HCT116 (cell line): ENCODE results near the gene ZNF358. TPM values are rescaled to one million over a fixed set of nuclear protein-coding genes. Genes with fewer than 3 reads are reported as not detected.

Experiments used
- ATAC-seq: fragments of 200-7000 bp; cut with Tn5 transposase; 2 replicates; pipeline ENCODE4 v1.9.1; 2020; ENCODE audit warnings: mild to moderate bottlenecking, moderate library complexity
- BruUV-seq: library from RNA; stranded (reverse); fragments of 400-500 nt; replicated peaks from 2 replicates; lab custom pipeline; 2021; lab: Mats Ljungman, UMichigan
- CTCF ChIA-PET: fragments of 300-600 bp; sonication (Branson Sonifier 250); formaldehyde crosslinking; loops from one replicate; lab custom pipeline; 2021; ENCODE audit warnings: antibody characterized with exemption; lab: Charles Lee
- POLR2A ChIA-PET: fragments of 300-600, 350-600 bp; sonication (Branson Sonifier 250); formaldehyde crosslinking; loops from one replicate; lab custom pipeline; 2021; ENCODE audit warnings: antibody characterized with exemption; lab: Charles Lee
- RAD21 ChIA-PET, 2 experiments: fragments of 300-600 bp; sonication (Branson Sonifier 250); formaldehyde crosslinking; loops; one replicate each; lab custom pipeline; 2023; ENCODE audit warnings: low total read pairs in 2 of 2; ENCODE audit not compliant: uncharacterized antibody in 2 of 2, unreplicated experiment in 2 of 2, low non-redundant PET in 1 of 2; lab: Charles Lee
- DNase-seq: peaks from one replicate; pipeline ENCODE4 v3.0.0-alpha.2; 2010; ENCODE audit warnings: low read depth, low spot score
- H2AFZ ChIP-seq: fragments of 200-600 bp; shearing (Covaris generic), sonication (generic); 2 replicates; pipeline ENCODE4 v1.6.1; 2017; ENCODE audit warnings: low read depth, mixed run types, mixed read lengths, antibody characterized with exemption, low read length; ENCODE audit not compliant: poor library complexity, severe bottlenecking
- H3K27ac ChIP-seq: 2 replicates; pipeline ENCODE4 v1.5.1; 2012; ENCODE audit warnings: low read depth, low read length
- H3K27me3 ChIP-seq: fragments of 200-600 bp; sonication (generic); 2 replicates; pipeline ENCODE4 v1.6.1; 2016; ENCODE audit warnings: mixed run types, low read length, mixed read lengths; ENCODE audit not compliant: insufficient read depth
- H3K36me3 ChIP-seq, 2 experiments: fragments of 200-500 bp in 1 of 2; fragments of 200-600 bp in 1 of 2; sonication (Bioruptor generic) in 1 of 2; sonication (generic) in 1 of 2; 2 replicates each; pipeline versions ENCODE4 v1.5.1 to v1.6.1; 2014 to 2016; ENCODE audit warnings: low read length in 2 of 2, inconsistent platforms in 1 of 2, mixed read lengths in 1 of 2, mixed run types in 1 of 2; ENCODE audit not compliant: insufficient read depth in 2 of 2, control insufficient read depth in 1 of 2
- H3K4me1 ChIP-seq, 2 experiments: fragments of 200-600 bp in 1 of 2; sonication (generic) in 1 of 2; 2 replicates each; pipeline versions ENCODE4 v1.5.1 to v1.6.1; 2012 to 2017; ENCODE audit warnings: low read length in 2 of 2, inconsistent platforms in 1 of 2, mild to moderate bottlenecking in 1 of 2, mixed read lengths in 1 of 2, mixed run types in 1 of 2, moderate library complexity in 1 of 2; ENCODE audit not compliant: insufficient read depth in 2 of 2, control insufficient read depth in 1 of 2
- H3K4me2 ChIP-seq: fragments of 200-600 bp; sonication (generic); 2 replicates; pipeline ENCODE4 v1.6.1; 2017; ENCODE audit warnings: mixed run types, low read length, mixed read lengths
- H3K4me3 ChIP-seq, 2 experiments: fragments of 200-600 bp in 1 of 2; sonication (generic) in 1 of 2; replicated peaks in 1 of 2; 2 replicates each; pipeline ENCODE4 v1.5.1; 2011 to 2016; ENCODE audit warnings: low read length in 2 of 2, control low read depth in 1 of 2, low read depth in 1 of 2, mild to moderate bottlenecking in 1 of 2, mixed read lengths in 1 of 2, mixed run types in 1 of 2
- H3K79me2 ChIP-seq: fragments of 200-600 bp; sonication (generic); 2 replicates; pipeline ENCODE4 v1.6.1; 2017; ENCODE audit warnings: mild to moderate bottlenecking, mixed run types, low read length, moderate library complexity, mixed read lengths; ENCODE audit not compliant: insufficient read depth
- H3K9ac ChIP-seq: fragments of 200-600 bp; sonication (generic); 2 replicates; pipeline ENCODE4 v1.6.1; 2016; ENCODE audit warnings: low read length, mixed read lengths
- H3K9me2 ChIP-seq: fragments of 200-600 bp; sonication (generic), shearing (Covaris generic); 2 replicates; pipeline ENCODE4 v1.6.1; 2017; ENCODE audit warnings: mixed run types, mild to moderate bottlenecking, moderate library complexity; ENCODE audit not compliant: insufficient read depth
- H3K9me3 ChIP-seq, 2 experiments: fragments of 200-500 bp in 1 of 2; fragments of 200-600 bp in 1 of 2; sonication (Bioruptor generic) in 1 of 2; sonication (generic) in 1 of 2; 2 replicates each; pipeline ENCODE4 v1.6.1; 2014 to 2017; ENCODE audit warnings: low read length in 2 of 2, mixed read lengths in 2 of 2, inconsistent platforms in 1 of 2, low read depth in 1 of 2, mild to moderate bottlenecking in 1 of 2, mixed run types in 1 of 2, moderate library complexity in 1 of 2; ENCODE audit not compliant: control insufficient read depth in 1 of 2, insufficient read depth in 1 of 2
- H4K20me1 ChIP-seq: fragments of 200-600 bp; sonication (generic), shearing (Covaris generic); 2 replicates; pipeline ENCODE4 v1.6.1; 2017; ENCODE audit warnings: mixed run types, mild to moderate bottlenecking, moderate library complexity; ENCODE audit not compliant: insufficient read depth
- CBX3 ChIP-seq: IDR thresholded peaks from 2 replicates; pipeline ENCODE4 v1.6.1; 2012; ENCODE audit warnings: low read depth
- EGR1 ChIP-seq: IDR thresholded peaks from 2 replicates; pipeline ENCODE4 v1.6.1; 2012; ENCODE audit warnings: low read depth
- EZH2 ChIP-seq: fragments of 200-600 bp; sonication (generic); IDR thresholded peaks from 2 replicates; pipeline ENCODE4 v1.6.1; 2017; ENCODE audit warnings: antibody characterized with exemption, mixed run types
- EZH2phosphoT487 ChIP-seq: fragments of 200-600 bp; IDR thresholded peaks from 2 replicates; pipeline ENCODE4 v1.6.1; 2018; ENCODE audit warnings: antibody characterized with exemption, borderline replicate concordance
- FOSL1 ChIP-seq: IDR thresholded peaks from 2 replicates; pipeline ENCODE4 v1.6.1; 2012; ENCODE audit warnings: low read depth
- POLR2AphosphoS5 ChIP-seq: IDR thresholded peaks from 2 replicates; pipeline ENCODE4 v1.6.1; 2011; ENCODE audit warnings: mild to moderate bottlenecking, low read depth, low read length, moderate library complexity
- RAD21 ChIP-seq: IDR thresholded peaks from 2 replicates; pipeline ENCODE4 v1.6.1; 2012; ENCODE audit warnings: low read depth, mild to moderate bottlenecking
- SIN3A ChIP-seq: IDR thresholded peaks from 2 replicates; pipeline ENCODE4 v1.6.1; 2012; ENCODE audit warnings: low read depth
- SP1 ChIP-seq: IDR thresholded peaks from 2 replicates; pipeline ENCODE4 v1.6.1; 2012; ENCODE audit warnings: low read depth
- SRF ChIP-seq: IDR thresholded peaks from 2 replicates; pipeline ENCODE4 v1.6.1; 2012; ENCODE audit warnings: low read depth
- TCF7L2 ChIP-seq: IDR thresholded peaks from 2 replicates; pipeline ENCODE4 v1.7.0; 2011; ENCODE audit warnings: borderline replicate concordance, inconsistent platforms; ENCODE audit not compliant: insufficient read depth, insufficient read length; ENCODE audit errors: extremely low read depth
- YY1 ChIP-seq: IDR thresholded peaks from 2 replicates; pipeline ENCODE4 v1.6.1; 2011; ENCODE audit warnings: low read length, low read depth, moderate library complexity, mild to moderate bottlenecking; ENCODE audit not compliant: insufficient replicate concordance; ENCODE audit errors: extremely low read depth
- ZFX ChIP-seq: fragments of 450-650 bp; IDR thresholded peaks from 2 replicates; pipeline ENCODE4 v1.6.1; 2017
- intact Hi-C: fragments of 100-400 bp; cut with micrococcal nuclease; formaldehyde crosslinking; loops from 2 replicates; pipeline ENCODE4 v1.10.0; 2022
- total RNA-seq: library from RNA; stranded (reverse); gene quantifications from one replicate; pipeline ENCODE4 v1.2.1, GENCODE V29; 2021; ENCODE audit not compliant: unreplicated experiment
- TF ChIP-seq, protein P1 (sequence below): IDR thresholded peaks from 2 replicates; pipeline ENCODE4 v1.6.1; 2012
- TF ChIP-seq, protein P2 (sequence below): IDR thresholded peaks from 2 replicates; pipeline ENCODE4 v1.6.1; 2011; ENCODE audit warnings: mild to moderate bottlenecking, low read length, moderate library complexity; ENCODE audit not compliant: insufficient replicate concordance; ENCODE audit errors: extremely low read depth

Gene ZNF358
- total RNA-seq, 1 experiment from 2014 or later, result 20.7 TPM

DNA sequence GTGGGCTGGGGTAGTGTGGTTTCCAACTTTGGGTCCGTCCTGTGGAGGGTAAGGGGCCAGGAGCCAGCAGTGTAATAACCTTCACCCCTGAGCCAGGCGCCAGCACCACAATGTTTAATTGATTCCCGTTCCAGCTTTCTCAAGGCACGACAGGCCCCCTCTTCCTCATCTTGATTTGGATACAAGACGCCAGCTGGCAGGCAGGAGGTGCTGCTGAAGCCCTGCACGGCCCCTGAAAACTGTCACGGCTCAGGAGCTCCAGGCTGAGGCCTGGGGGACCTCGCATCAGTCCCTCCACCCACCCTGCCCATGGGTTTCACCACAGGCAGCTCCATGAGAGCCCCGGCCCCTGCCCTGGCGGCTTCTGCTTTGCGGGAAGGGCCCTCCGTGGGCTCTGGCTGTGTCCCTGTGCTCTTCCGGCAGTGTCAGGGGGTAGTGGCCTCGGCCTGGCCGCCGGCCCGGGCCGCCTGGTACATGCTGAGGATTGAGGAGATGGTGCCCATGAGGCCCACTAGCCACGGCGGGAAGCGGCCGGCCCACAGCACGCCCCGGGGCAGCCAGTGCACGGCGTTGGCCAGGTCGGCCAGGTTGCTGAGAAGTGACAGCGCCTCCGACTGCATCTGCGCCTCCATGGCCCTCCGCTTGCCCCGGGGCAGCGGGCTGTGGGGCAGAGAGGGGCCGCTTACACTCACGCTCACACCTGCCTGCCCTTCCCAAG lies 39.0 kb upstream of the ZNF358 start:
- H3K9me3 ChIP-seq, result no peaks in the 10 kb centered on the region
- H4K20me1 ChIP-seq, result no peaks in the 10 kb centered on the region
- RAD21 ChIA-PET, result no interaction called here
- ATAC-seq (no peak), DNase-seq (no peak)
- H3K27ac ChIP-seq, result no peak overlapping the region
- H3K27me3 ChIP-seq, result no peaks in the 10 kb centered on the region
- H3K4me1 ChIP-seq, result peaks cover 3 to 7% of the 10 kb centered on the region in 2 experiments; a peak in 2 of 4 replicates
- TF ChIP-seq, protein P1, sequence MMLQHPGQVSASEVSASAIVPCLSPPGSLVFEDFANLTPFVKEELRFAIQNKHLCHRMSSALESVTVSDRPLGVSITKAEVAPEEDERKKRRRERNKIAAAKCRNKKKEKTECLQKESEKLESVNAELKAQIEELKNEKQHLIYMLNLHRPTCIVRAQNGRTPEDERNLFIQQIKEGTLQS, result no peak
- TF ChIP-seq YY1 (no peak), SIN3A (no peak), EZH2phosphoT487 (no peak), SP1 (no peak), FOSL1 (no peak), ZFX (no peak), EGR1 (no peak), RAD21 (no peak), CBX3 (no peak), SRF (no peak), TCF7L2 (no peak), POLR2AphosphoS5 (no peak), EZH2 (no peak)
- TF ChIP-seq, protein P2, sequence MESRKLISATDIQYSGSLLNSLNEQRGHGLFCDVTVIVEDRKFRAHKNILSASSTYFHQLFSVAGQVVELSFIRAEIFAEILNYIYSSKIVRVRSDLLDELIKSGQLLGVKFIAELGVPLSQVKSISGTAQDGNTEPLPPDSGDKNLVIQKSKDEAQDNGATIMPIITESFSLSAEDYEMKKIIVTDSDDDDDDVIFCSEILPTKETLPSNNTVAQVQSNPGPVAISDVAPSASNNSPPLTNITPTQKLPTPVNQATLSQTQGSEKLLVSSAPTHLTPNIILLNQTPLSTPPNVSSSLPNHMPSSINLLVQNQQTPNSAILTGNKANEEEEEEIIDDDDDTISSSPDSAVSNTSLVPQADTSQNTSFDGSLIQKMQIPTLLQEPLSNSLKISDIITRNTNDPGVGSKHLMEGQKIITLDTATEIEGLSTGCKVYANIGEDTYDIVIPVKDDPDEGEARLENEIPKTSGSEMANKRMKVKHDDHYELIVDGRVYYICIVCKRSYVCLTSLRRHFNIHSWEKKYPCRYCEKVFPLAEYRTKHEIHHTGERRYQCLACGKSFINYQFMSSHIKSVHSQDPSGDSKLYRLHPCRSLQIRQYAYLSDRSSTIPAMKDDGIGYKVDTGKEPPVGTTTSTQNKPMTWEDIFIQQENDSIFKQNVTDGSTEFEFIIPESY, result no peak
- no peaks in the 10 kb centered on the region for H3K79me2 ChIP-seq
- no peaks in the 10 kb centered on the region; a peak in 1 of 4 replicates for H3K36me3 ChIP-seq
- CTCF ChIA-PET, result no interaction called here
- POLR2A ChIA-PET, result no interaction called here
- H3K4me3 ChIP-seq, result no peak overlapping the region
- intact Hi-C loops, result no loop called here
- H2AFZ ChIP-seq, result no peak overlapping the region
- no peak overlapping the region for H3K9ac ChIP-seq
- H3K9me2 ChIP-seq, result no peaks in the 10 kb centered on the region
- H3K4me2 ChIP-seq, result no peak overlapping the region
- BruUV-seq, result no TSS peak
